ENCODE data around the gene NPLOC4.

Gene NPLOC4

GRCh38 chr17:81546906-81547613 is 89.9 kb downstream of the NPLOC4 start:
- no peak for DNase-seq (ENCODE audit: low spot score)

GRCh38 chr17:81545160-81545949 is 91.6 kb downstream of the NPLOC4 start:
- DNase-seq (ENCODE audit: low spot score): no peak

- DNase-seq (ENCODE audit: low spot score): no peak
These were observed 92.5 kb downstream of the NPLOC4 start for GRCh38 chr17:81544281-81544974.

- DNase-seq (ENCODE audit: low spot score): no peak
These were observed 93.2 kb downstream of the NPLOC4 start for GRCh38 chr17:81543756-81544155.

GRCh38 chr17:81543339-81543675 is 93.6 kb downstream of the NPLOC4 start:
- no peak for DNase-seq (ENCODE audit: low spot score)

- no peak for DNase-seq (ENCODE audit: low spot score)
These were observed 94.2 kb downstream of the NPLOC4 start for GRCh38 chr17:81542431-81543338.

GRCh38 chr17:81541123-81541522 is 95.8 kb downstream of the NPLOC4 start:
- DNase-seq (ENCODE audit: low spot score): no peak

- DNase-seq (ENCODE audit: low spot score): no peak
These were observed 96.3 kb downstream of the NPLOC4 start for GRCh38 chr17:81540676-81541027.

GRCh38 chr17:81539961-81540675 is 96.8 kb downstream of the NPLOC4 start:
- DNase-seq (ENCODE audit: low spot score): no peak

GRCh38 chr17:81539571-81539900 is 97.4 kb downstream of the NPLOC4 start:
- no peak for DNase-seq (ENCODE audit: low spot score)

- no peak for DNase-seq (ENCODE audit: low spot score)
These were observed 98.0 kb downstream of the NPLOC4 start for GRCh38 chr17:81538651-81539570.

GRCh38 chr17:81537856-81538555 is 98.9 kb downstream of the NPLOC4 start:
- no peak for DNase-seq (ENCODE audit: low spot score)

- DNase-seq (ENCODE audit: low spot score): no peak
These were observed 99.5 kb downstream of the NPLOC4 start for GRCh38 chr17:81537343-81537855.

- no peak for DNase-seq (ENCODE audit: low spot score)
These were observed 100.3 kb downstream of the NPLOC4 start for GRCh38 chr17:81536299-81537290.

- no peak for DNase-seq (ENCODE audit: low spot score)
These were observed 101.2 kb downstream of the NPLOC4 start for GRCh38 chr17:81535480-81536298.

GRCh38 chr17:81535007-81535328 is 101.9 kb downstream of the NPLOC4 start:
- no peak for DNase-seq (ENCODE audit: low spot score)

- DNase-seq (ENCODE audit: low spot score): no peak
These were observed 102.5 kb downstream of the NPLOC4 start for GRCh38 chr17:81534157-81535006.

Measured in kidney capillary endothelial cell (primary cell).